Measurements from ENCODE around the gene CEP89.

Gene CEP89

GRCh38 chr19:32830231-32831014 is 141.3 kb downstream of the CEP89 start:
- no peaks in the 10 kb centered on the region for H3K4me1 ChIP-seq (ENCODE audit: insufficient read depth, low read length)

GRCh38 chr19:32829345-32829896 is 142.3 kb downstream of the CEP89 start:
- H3K4me1 ChIP-seq (ENCODE audit: insufficient read depth, low read length), result peaks cover 9% of the 10 kb centered on the region
- H3K27me3 ChIP-seq (ENCODE audit: insufficient read depth, low read length), result no peaks in the 10 kb centered on the region
- H3K9me3 ChIP-seq (ENCODE audit: low read length), result no peaks in the 10 kb centered on the region
- no peaks in the 10 kb centered on the region for H3K36me3 ChIP-seq (ENCODE audit: insufficient read depth, low read length)
- H3K4me3 ChIP-seq (ENCODE audit: low read length), result no peak overlapping the region
- H2AFZ ChIP-seq (ENCODE audit: low read depth, low read length), result no peak overlapping the region

More at GRCh38 chr19:32830231-32831014, 141.3 kb downstream of the CEP89 start:
- Histone ChIP-seq H3K9me3 (ENCODE audit: low read length) (no peaks in the 10 kb centered on the region), H3K27me3 (ENCODE audit: insufficient read depth, low read length) (no peaks in the 10 kb centered on the region), H2AFZ (ENCODE audit: low read depth, low read length) (no peak overlapping the region), H3K4me3 (ENCODE audit: low read length) (no peak overlapping the region), H3K36me3 (ENCODE audit: insufficient read depth, low read length) (no peaks in the 10 kb centered on the region)

- Histone ChIP-seq H3K4me3 (ENCODE audit: low read length) (no peak overlapping the region), H3K9me3 (ENCODE audit: low read length) (no peaks in the 10 kb centered on the region), H3K27me3 (ENCODE audit: insufficient read depth, low read length) (no peaks in the 10 kb centered on the region), H3K4me1 (ENCODE audit: insufficient read depth, low read length) (peaks cover 15% of the 10 kb centered on the region), H2AFZ (ENCODE audit: low read depth, low read length) (no peak overlapping the region), H3K36me3 (ENCODE audit: insufficient read depth, low read length) (no peaks in the 10 kb centered on the region)
These were observed 143.0 kb downstream of the CEP89 start for GRCh38 chr19:32828643-32829344.

GRCh38 chr19:32828139-32828538 is 143.6 kb downstream of the CEP89 start:
- no peaks in the 10 kb centered on the region for H3K27me3 ChIP-seq (ENCODE audit: insufficient read depth, low read length)
- peaks cover 15% of the 10 kb centered on the region for H3K4me1 ChIP-seq (ENCODE audit: insufficient read depth, low read length)

More at GRCh38 chr19:32828139-32828538, 143.6 kb downstream of the CEP89 start:
- Histone ChIP-seq H2AFZ (ENCODE audit: low read depth, low read length) (no peak overlapping the region), H3K4me3 (ENCODE audit: low read length) (no peak overlapping the region), H3K36me3 (ENCODE audit: insufficient read depth, low read length) (no peaks in the 10 kb centered on the region), H3K9me3 (ENCODE audit: low read length) (no peaks in the 10 kb centered on the region)
